ENCODE results near the gene KCNJ3.

GRCh38 chr2:154692927-154693326 lies 5.6 kb upstream of the KCNJ3 start:
- no peak for TF ChIP-seq CTCF (IDR thresholded peaks at IDR 0.05; ENCODE audit: low read length)
- TF ChIP-seq EZH2 (optimal IDR thresholded peaks at IDR 0.05; ENCODE audit: low read depth, low read length) = no peak
